Stimulated activated naive B cell treated with anti-CD40 and anti-IgM and Interleukin-4, amounts not matched to agents 10 μg/mL and 1 μg/mL and 100 μg/mL, for 72 hours (primary cell): ENCODE data around the gene STON1.
A peak's percentile ranks its signal among the peaks of the same experiment; 100 is the strongest.
"Not testable (repeated sequence)": the region's sequence is repeated elsewhere in the genome, so short reads cannot be mapped to it uniquely, and the experiment has no call there.

Source experiments
- ATAC-seq, 2 donors: fragments of 150-1000 bp; cut with Tn5 transposase; replicated peaks; 2 replicates each; pipeline ENCODE4 v1.10.0; 2021; ENCODE audit warnings: moderate library complexity in 1 of 2
- DNase-seq: peaks from one replicate; pipeline ENCODE4 v3.0.0; 2021
- H3K27ac Mint-ChIP-seq: one replicate; pipeline ENCODE4 v1.8.0; 2022; ENCODE audit warnings: mild to moderate bottlenecking, mixed read lengths
- H3K27me3 Mint-ChIP-seq, 2 donors: one replicate each; pipeline ENCODE4 v1.8.0; 2022; ENCODE audit warnings: mixed read lengths in 2 of 2
- H3K36me3 Mint-ChIP-seq, 2 donors: one replicate each; pipeline ENCODE4 v1.8.0; 2022; ENCODE audit warnings: mixed read lengths in 2 of 2, mild to moderate bottlenecking in 1 of 2
- H3K4me1 Mint-ChIP-seq, 2 donors: one replicate each; pipeline ENCODE4 v1.8.0; 2022; ENCODE audit warnings: mixed read lengths in 2 of 2, mild to moderate bottlenecking in 1 of 2
- H3K4me3 Mint-ChIP-seq, 2 donors: one replicate each; pipeline ENCODE4 v1.8.0; 2022; ENCODE audit warnings: mild to moderate bottlenecking in 2 of 2, mixed read lengths in 2 of 2, moderate library complexity in 1 of 2
- H3K9me3 Mint-ChIP-seq, 2 donors: one replicate each; pipeline ENCODE4 v1.8.0; 2022; ENCODE audit warnings: mixed read lengths in 2 of 2, mild to moderate bottlenecking in 1 of 2

The STON1 gene

GRCh38 chr2:48512571-48512970 lies 17.4 kb upstream of the STON1 start:
- Mint-ChIP-seq H3K4me1 (no peaks in the 10 kb centered on the region), H3K9me3 (no peaks in the 10 kb centered on the region), H3K27me3 (no peaks in the 10 kb centered on the region), H3K4me3 (no peak overlapping the region), H3K36me3 (peaks cover 45 to 60% of the 10 kb centered on the region in 2 donors), H3K27ac (no peak overlapping the region)
- DNase-seq (no peak), ATAC-seq (no peak)

GRCh38 chr2:48514348-48515003 lies 15.5 kb upstream of the STON1 start:
- ATAC-seq (no peak), DNase-seq (no peak)
- no peak overlapping the region for H3K27ac Mint-ChIP-seq
- no peaks in the 10 kb centered on the region for H3K27me3 Mint-ChIP-seq
- H3K4me3 Mint-ChIP-seq: no peak overlapping the region
- H3K9me3 Mint-ChIP-seq: no peaks in the 10 kb centered on the region
- H3K4me1 Mint-ChIP-seq: peaks cover 0 to 4% of the 10 kb centered on the region in 2 donors
- peaks cover 52 to 63% of the 10 kb centered on the region in 2 donors for H3K36me3 Mint-ChIP-seq

GRCh38 chr2:48515513-48515985 lies 14.4 kb upstream of the STON1 start:
- H3K4me3 Mint-ChIP-seq: no peak overlapping the region
- H3K27ac Mint-ChIP-seq: no peak overlapping the region
- DNase-seq (no peak), ATAC-seq (no peak)
- peaks cover 50 to 68% of the 10 kb centered on the region in 2 donors for H3K36me3 Mint-ChIP-seq
- no peaks in the 10 kb centered on the region for H3K9me3 Mint-ChIP-seq
- H3K4me1 Mint-ChIP-seq: peaks cover 0 to 6% of the 10 kb centered on the region in 2 donors
- no peaks in the 10 kb centered on the region for H3K27me3 Mint-ChIP-seq

- peak overlapping the region; percentile 7 for H3K27ac Mint-ChIP-seq
- peaks cover 0 to 6% of the 10 kb centered on the region in 2 donors for H3K4me1 Mint-ChIP-seq
- no peak overlapping the region for H3K4me3 Mint-ChIP-seq
- DNase-seq (no peak), ATAC-seq (peak in 1 of 2 donors; percentile 73)
- peaks cover 61 to 63% of the 10 kb centered on the region in 2 donors for H3K36me3 Mint-ChIP-seq
- H3K27me3 Mint-ChIP-seq: no peaks in the 10 kb centered on the region
- no peaks in the 10 kb centered on the region for H3K9me3 Mint-ChIP-seq
Observed at GRCh38 chr2:48519593-48519992, 10.4 kb upstream of the STON1 start.

GRCh38 chr2:48524756-48525155 lies 5.2 kb upstream of the STON1 start:
- H3K27ac Mint-ChIP-seq, DNase-seq, H3K4me1 Mint-ChIP-seq, H3K9me3 Mint-ChIP-seq, H3K4me3 Mint-ChIP-seq, H3K27me3 Mint-ChIP-seq, ATAC-seq: not testable (repeated sequence)
- peaks cover 40% of the 10 kb centered on the region in 2 donors for H3K36me3 Mint-ChIP-seq

GRCh38 chr2:48525269-48525943 lies 4.5 kb upstream of the STON1 start:
- Mint-ChIP-seq H3K27ac (no peak overlapping the region), H3K36me3 (peaks cover 35 to 40% of the 10 kb centered on the region in 2 donors), H3K4me1 (peaks cover 7 to 9% of the 10 kb centered on the region in 2 donors), H3K9me3 (no peaks in the 10 kb centered on the region), H3K4me3 (no peak overlapping the region), H3K27me3 (peaks cover 2 to 4% of the 10 kb centered on the region in 2 donors)
- no peak for DNase-seq
- ATAC-seq: no peak

GRCh38 chr2:48527226-48527885 lies 2.6 kb upstream of the STON1 start:
- Mint-ChIP-seq H3K4me1 (peaks cover 15 to 18% of the 10 kb centered on the region in 2 donors), H3K4me3 (no peak overlapping the region), H3K27ac (no peak overlapping the region), H3K9me3 (no peaks in the 10 kb centered on the region), H3K27me3 (peaks cover 4 to 6% of the 10 kb centered on the region in 2 donors), H3K36me3 (peaks cover 24% of the 10 kb centered on the region in 2 donors)
- DNase-seq: no peak
- ATAC-seq: no peak

- Mint-ChIP-seq H3K4me1 (peaks cover 15 to 18% of the 10 kb centered on the region in 2 donors), H3K9me3 (no peaks in the 10 kb centered on the region), H3K27ac (no peak overlapping the region), H3K36me3 (peaks cover 21 to 24% of the 10 kb centered on the region in 2 donors), H3K27me3 (peaks cover 4 to 6% of the 10 kb centered on the region in 2 donors), H3K4me3 (no peak overlapping the region)
- DNase-seq (no peak), ATAC-seq (no peak)
Observed at GRCh38 chr2:48528431-48528830, 1.5 kb upstream of the STON1 start.

- ATAC-seq (no peak), DNase-seq (no peak)
- no peaks in the 10 kb centered on the region for H3K9me3 Mint-ChIP-seq
- H3K36me3 Mint-ChIP-seq: peaks cover 16 to 24% of the 10 kb centered on the region in 2 donors
- H3K27ac Mint-ChIP-seq: no peak overlapping the region
- H3K4me1 Mint-ChIP-seq: peaks cover 15 to 18% of the 10 kb centered on the region in 2 donors
- H3K4me3 Mint-ChIP-seq: peak overlapping the region in 1 of 2 donors; percentile 3
- H3K27me3 Mint-ChIP-seq: peaks cover 4 to 6% of the 10 kb centered on the region in 2 donors
Observed at GRCh38 chr2:48529194-48529593, 760 bp upstream of the STON1 start.

- peak overlapping the region; percentile 82 to 89 for H3K4me3 Mint-ChIP-seq
- no peaks in the 10 kb centered on the region for H3K9me3 Mint-ChIP-seq
- ATAC-seq (peak; percentile 10 to 38), DNase-seq (no peak)
- peak overlapping the region; percentile 65 for H3K27ac Mint-ChIP-seq
- H3K27me3 Mint-ChIP-seq: peaks cover 4 to 6% of the 10 kb centered on the region in 2 donors
- peaks cover 13 to 23% of the 10 kb centered on the region in 2 donors for H3K36me3 Mint-ChIP-seq
- peaks cover 15 to 18% of the 10 kb centered on the region in 2 donors for H3K4me1 Mint-ChIP-seq
Observed at GRCh38 chr2:48529676-48530032, 300 bp upstream of the STON1 start.

GRCh38 chr2:48531141-48531648 lies 1.2 kb downstream of the STON1 start:
- no peak for DNase-seq
- ATAC-seq: peak; percentile 47 to 56
- peaks cover 3 to 14% of the 10 kb centered on the region in 2 donors for H3K36me3 Mint-ChIP-seq
- H3K27me3 Mint-ChIP-seq: peaks cover 4 to 6% of the 10 kb centered on the region in 2 donors
- no peaks in the 10 kb centered on the region for H3K9me3 Mint-ChIP-seq
- H3K4me3 Mint-ChIP-seq: no peak overlapping the region
- peaks cover 15 to 18% of the 10 kb centered on the region in 2 donors for H3K4me1 Mint-ChIP-seq
- no peak overlapping the region for H3K27ac Mint-ChIP-seq

- Mint-ChIP-seq H3K4me1 (peaks cover 15 to 18% of the 10 kb centered on the region in 2 donors), H3K27ac (peak overlapping the region; percentile 56), H3K4me3 (no peak overlapping the region), H3K9me3 (no peaks in the 10 kb centered on the region), H3K36me3 (peaks cover 3 to 12% of the 10 kb centered on the region in 2 donors), H3K27me3 (peaks cover 4 to 6% of the 10 kb centered on the region in 2 donors)
- ATAC-seq (no peak), DNase-seq (no peak)
Observed at GRCh38 chr2:48532174-48532573, 2.2 kb downstream of the STON1 start.

- H3K36me3 Mint-ChIP-seq: peaks cover 3 to 12% of the 10 kb centered on the region in 2 donors
- ATAC-seq (no peak), DNase-seq (no peak)
- peaks cover 4 to 6% of the 10 kb centered on the region in 2 donors for H3K27me3 Mint-ChIP-seq
- no peak overlapping the region for H3K27ac Mint-ChIP-seq
- no peaks in the 10 kb centered on the region for H3K9me3 Mint-ChIP-seq
- H3K4me3 Mint-ChIP-seq: no peak overlapping the region
- H3K4me1 Mint-ChIP-seq: peaks cover 15 to 18% of the 10 kb centered on the region in 2 donors
Observed at GRCh38 chr2:48532824-48533223, 2.9 kb downstream of the STON1 start.

GRCh38 chr2:48534781-48535180 lies 4.8 kb downstream of the STON1 start:
- Mint-ChIP-seq H3K36me3 (peaks cover 0 to 3% of the 10 kb centered on the region in 2 donors), H3K4me1 (peaks cover 9 to 12% of the 10 kb centered on the region in 2 donors), H3K27me3 (peaks cover 1 to 6% of the 10 kb centered on the region in 2 donors), H3K27ac (peak overlapping the region; percentile 65), H3K9me3 (no peaks in the 10 kb centered on the region), H3K4me3 (no peak overlapping the region)
- DNase-seq (no peak), ATAC-seq (no peak)
